COLO829 (cell line): ENCODE data around the gene ZBTB16.

ENCODE experiments used
- DNase-seq: peaks from one replicate; pipeline ENCODE4 v3.0.0; 2012; ENCODE audit warnings: low spot score

ZBTB16 gene

GRCh38 chr11:114131461-114131864, 72.0 kb downstream of the ZBTB16 start:
- DNase-seq: no peak

GRCh38 chr11:114132417-114132816, 72.9 kb downstream of the ZBTB16 start:
- no peak for DNase-seq

- DNase-seq: no peak
Measured at GRCh38 chr11:114132944-114133394, 73.5 kb downstream of the ZBTB16 start.

GRCh38 chr11:114133548-114134329, 74.2 kb downstream of the ZBTB16 start:
- no peak for DNase-seq

GRCh38 chr11:114134870-114135269, 75.4 kb downstream of the ZBTB16 start:
- no peak for DNase-seq

DNA sequence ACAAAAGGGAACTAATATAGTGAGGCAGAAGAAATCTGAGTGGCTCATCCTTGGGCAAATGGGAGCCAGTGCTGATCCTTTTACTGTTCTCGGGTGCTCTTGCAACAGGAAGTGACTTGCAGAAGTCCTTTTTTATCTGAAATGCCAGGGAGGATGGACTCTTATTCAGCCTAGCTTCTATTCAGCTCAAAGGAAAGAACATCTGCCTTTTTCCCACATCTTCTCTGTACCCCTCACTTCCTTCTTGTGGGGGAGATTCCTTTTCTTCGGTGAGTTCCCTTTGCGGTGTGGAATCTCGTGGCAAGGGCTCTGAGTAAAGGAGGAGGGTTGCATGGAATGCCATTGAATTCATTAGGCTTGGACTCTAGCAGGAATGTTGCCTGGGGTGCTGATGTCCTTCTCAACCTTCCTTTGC, 76.2 kb downstream of the ZBTB16 start:
- no peak for DNase-seq

DNA sequence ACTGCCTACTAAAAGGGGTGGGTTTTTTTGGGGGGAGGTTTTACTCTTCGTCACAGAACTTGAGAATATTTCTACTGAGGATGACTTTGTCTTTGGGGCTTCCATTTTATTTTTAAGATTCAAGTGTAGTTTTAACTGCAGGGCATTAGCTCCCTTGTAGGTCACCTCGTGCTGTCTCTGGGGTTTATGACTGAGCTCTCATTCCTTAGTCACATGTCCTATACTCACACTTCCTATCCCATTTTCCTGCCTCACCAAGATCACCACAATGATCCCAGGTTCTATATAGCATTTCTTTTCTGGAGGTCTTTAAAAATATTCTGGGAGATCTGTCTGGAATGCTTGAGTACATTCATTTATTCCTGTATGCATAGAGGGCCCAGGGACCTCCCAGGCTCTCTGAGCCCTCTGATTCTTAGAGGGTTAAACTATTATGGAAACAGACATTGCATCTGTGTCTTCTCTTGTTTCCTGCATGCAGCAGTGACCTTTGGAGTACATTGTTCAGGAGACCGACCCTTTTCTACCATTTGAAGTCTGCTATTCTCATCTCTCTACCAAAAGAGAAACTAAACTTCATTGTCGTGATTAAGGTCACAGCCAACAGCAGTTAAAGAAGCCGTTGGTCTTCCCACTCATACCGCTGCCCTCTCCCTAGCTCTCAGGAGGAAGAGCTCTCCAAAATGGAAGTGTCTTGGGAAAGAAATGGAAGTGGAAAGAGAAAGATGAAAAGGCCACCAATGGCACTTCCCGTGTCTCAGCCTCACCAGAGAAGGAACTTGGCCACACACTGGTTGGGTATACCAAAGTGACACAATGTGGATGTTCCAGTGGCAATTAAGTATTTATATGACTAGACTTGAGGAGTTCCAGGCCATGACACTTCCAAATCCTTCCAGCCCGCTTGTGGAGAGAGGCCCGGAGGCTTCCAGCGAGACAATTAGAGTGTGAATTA, 77.5 kb downstream of the ZBTB16 start:
- DNase-seq: no peak

DNA sequence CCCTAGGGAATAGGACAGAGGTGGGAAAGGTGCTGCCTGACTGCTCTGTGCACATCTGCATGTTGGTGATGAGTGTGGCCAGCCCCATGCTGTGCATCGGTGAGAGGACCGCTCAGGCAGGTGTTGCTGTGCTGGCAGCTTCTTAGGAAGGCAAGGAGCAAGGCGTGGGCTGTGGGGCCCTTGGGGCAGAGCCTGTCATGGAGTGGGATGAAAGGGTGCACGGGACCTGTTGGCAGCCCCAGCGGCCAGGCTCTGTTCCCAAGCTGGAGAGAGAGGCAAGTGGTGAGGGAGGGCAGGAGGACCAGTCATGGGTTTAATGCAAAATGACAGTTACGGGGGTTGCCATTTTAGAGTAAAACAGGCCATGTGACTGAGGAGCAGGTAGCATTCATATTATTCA, 78.3 kb downstream of the ZBTB16 start:
- DNase-seq: no peak

DNA sequence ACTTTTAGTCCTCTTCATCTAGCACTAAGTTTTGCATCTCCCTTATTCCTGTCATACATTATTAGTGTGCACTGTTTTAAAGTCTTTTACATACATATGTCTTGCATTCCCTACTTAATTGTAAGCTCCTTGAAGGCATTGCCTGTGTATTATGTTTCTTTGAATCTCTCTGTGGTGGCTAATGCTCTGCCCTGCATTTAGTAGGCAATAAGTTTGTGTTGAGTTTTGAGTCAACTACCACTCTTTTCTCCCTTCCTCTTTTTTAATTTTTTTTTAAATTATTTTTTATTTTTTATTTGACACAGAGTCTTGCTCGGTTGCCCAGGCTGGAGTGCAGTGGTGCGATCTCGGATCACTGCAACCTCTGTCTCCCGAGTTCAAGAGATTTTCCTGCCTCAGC, 78.9 kb downstream of the ZBTB16 start:
- DNase-seq: no peak

DNA sequence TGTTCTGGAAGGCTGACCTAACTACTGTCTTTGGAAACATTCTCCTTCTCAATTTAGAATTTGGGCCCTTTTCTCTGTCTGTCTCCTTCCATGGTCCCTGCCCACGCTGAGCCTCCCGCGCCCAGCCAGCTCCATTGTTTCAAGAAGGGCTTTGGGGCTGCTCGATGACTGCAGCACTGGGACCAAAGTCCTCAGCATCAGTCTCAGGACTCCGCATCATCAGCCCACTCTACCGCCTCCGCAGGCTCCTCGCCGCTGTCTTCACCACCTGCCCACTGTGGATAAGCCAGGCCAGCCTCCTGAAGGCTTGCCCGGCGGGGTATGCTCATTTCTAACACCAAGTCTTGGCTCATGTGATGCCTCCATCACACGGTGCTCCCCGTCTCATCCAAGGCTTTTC, 81.3 kb downstream of the ZBTB16 start:
- DNase-seq: no peak

DNA sequence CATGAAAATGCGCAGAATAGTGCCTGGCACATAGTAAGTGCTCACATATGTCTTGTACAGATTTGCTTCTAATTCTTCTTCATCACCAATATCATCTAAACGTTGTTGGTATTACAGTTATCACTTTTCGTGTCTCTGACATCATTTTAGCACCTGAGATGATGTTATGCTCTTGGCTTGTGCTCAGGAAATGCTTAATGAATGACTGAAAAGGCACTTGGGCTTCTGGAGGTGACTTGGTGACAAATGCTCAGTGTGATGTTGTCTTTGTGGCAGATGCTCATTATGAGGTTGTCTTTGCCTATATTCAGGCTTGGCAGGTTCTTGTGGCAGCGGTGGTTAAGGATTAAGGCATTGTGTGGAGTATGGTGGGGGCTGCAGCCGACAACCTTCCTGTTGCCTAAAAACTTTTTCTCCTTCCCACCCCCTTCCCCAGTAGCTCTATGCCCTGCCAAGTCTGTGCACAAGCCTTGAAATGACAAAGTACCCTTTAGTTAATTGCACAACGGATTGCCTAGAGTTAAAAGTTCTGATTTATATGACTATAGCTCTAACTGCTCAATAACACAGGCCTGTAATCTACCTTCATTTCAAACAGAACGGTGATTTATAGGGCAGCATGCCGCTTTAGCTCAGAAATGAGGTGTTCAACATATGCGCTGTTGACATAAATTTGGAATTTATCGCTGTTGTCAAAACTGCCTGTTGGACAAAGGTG, 82.5 kb downstream of the ZBTB16 start:
- no peak for DNase-seq

DNA sequence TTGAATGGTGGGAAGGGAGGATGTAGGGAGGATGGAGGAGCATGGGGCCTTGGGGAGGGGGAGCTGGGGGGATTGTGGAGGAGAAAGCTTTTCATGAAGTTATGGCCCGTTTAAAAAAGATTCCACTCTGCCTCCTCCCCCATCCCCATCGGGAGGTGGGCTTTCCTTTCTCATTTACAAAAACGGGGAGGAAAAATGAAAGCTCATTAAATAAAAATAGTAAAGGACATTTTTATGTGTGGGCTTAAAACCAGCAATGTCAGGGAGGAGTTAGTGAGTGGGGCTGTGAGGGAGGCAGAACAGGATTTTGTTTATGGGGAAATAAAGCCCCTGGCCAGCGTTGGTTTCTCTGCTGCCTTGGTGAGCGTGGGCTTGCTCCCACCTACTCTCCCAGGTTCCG, 83.2 kb downstream of the ZBTB16 start:
- DNase-seq: no peak

DNA sequence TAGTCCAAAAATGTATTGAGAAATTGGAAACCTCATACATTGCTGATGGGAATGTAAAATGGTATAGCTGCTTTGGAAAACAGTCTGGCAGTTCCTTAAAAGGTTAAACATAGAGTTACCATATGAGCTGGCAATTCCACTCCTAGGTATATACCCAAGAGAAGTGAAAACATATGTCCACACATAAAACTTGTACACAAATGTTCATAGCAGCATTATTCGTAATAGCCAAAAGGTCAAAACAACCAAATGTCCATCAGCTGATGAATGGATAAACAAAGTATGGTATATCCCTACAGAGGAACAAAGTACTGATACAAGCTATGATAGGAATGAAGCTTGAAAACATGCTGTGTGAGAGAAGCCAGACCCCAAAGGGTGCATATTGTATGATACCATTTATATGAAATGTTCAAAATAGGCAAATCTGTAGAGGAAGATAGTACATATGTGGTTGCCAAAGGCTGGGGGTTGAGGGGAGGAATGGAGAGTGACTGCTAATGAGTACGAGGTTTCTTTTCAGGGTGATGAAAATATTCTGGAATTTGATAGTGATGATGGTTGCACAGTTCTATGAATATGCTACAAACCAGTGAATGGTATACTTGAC, 85.8 kb downstream of the ZBTB16 start:
- DNase-seq: no peak

- DNase-seq: no peak
Measured at GRCh38 chr11:114147375-114148012, 88.0 kb downstream of the ZBTB16 start.

- no peak for DNase-seq
Measured at GRCh38 chr11:114148013-114148382, 88.5 kb downstream of the ZBTB16 start.

- DNase-seq: no peak
Measured at GRCh38 chr11:114149689-114150407, 90.3 kb downstream of the ZBTB16 start.

DNA sequence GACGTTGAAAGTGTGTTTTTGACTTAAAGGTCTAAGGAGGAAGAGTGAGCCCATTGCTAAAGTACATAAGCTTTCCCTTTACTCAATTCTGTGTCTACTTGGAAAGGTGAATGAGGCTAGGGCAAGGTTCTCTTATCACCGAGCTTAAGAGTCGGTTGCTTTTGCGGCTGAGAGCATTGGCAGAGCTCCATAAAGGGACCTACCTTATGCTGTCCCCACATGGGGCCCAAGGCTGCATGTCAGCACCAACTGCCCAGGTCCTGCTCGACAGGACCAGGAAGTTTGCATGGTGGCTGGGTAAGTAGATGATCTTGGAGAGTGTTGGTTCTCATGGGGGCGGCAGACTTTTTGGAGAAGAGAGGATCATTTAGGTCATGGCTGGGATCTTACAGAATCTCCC, 91.2 kb downstream of the ZBTB16 start:
- DNase-seq: no peak

GRCh38 chr11:114151631-114152030, 92.1 kb downstream of the ZBTB16 start:
- DNase-seq: no peak

GRCh38 chr11:114152162-114152561, 92.7 kb downstream of the ZBTB16 start:
- no peak for DNase-seq

DNA sequence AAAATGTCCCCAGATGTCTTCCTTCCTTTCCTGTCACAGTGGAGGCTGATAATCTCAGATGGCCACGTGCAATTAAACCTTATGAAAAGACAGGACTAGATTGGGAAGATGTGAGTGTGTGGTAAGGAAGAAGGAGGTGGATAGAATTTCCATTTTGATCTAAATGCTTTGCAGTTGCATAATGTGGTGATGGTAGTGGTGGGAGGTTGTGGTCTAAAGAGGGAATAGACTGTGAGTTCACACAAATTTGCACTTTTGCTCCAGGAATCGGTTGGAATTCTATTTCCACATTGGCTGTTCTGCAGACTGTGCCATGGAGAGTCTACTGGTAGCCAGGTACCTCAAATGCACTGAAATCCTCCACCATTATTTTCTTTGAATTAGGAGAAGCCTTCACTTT, 93.3 kb downstream of the ZBTB16 start:
- DNase-seq: no peak

- no peak for DNase-seq
Measured at GRCh38 chr11:114153224-114153623, 93.7 kb downstream of the ZBTB16 start.
